Heart left ventricle (tissue), 16 donors: ENCODE measurements around the gene IRF5. TPM values are rescaled to one million over a fixed set of nuclear protein-coding genes. Genes with fewer than 3 reads are reported as not detected.

Experiments used
- ATAC-seq, 4 donors: fragments of 200-7000 bp; cut with Tn5 transposase; one replicate each; pipeline ENCODE4 v1.9.1; 2020 to 2022; ENCODE audit warnings: moderate library complexity in 4 of 4, mild to moderate bottlenecking in 3 of 4, moderate number of reproducible peaks in 1 of 4
- DNase-seq, 5 donors: peaks; one replicate each; pipeline ENCODE4 v3.0.0-alpha.2; 2020
- H3K27ac ChIP-seq, 12 donors: fragments of 200-600 bp; sonication (generic) in 4 of 12; one replicate each; pipeline versions ENCODE4 v1.5.0 to v1.8.0; 2016 to 2022; ENCODE audit warnings: mild to moderate bottlenecking in 2 of 12
- H3K27me3 ChIP-seq, 9 donors: fragments of 200-600 bp; sonication (generic) in 2 of 9; one replicate each; pipeline versions ENCODE4 v1.5.1 to v1.8.0; 2016 to 2022; ENCODE audit warnings: mild to moderate bottlenecking in 3 of 9
- H3K36me3 ChIP-seq, 9 donors: fragments of 200-600 bp; sonication (generic) in 2 of 9; one replicate each; pipeline versions ENCODE4 v1.5.0 to v1.8.0; 2018 to 2022; ENCODE audit warnings: mild to moderate bottlenecking in 2 of 9
- H3K4me1 ChIP-seq, 12 donors: fragments of 200-600 bp; sonication (generic) in 4 of 12; one replicate each; pipeline versions ENCODE4 v1.5.0 to v1.8.0; 2016 to 2022; ENCODE audit warnings: mild to moderate bottlenecking in 3 of 12
- H3K4me3 ChIP-seq, 12 donors: fragments of 200-600 bp; sonication (generic) in 4 of 12; one replicate each; pipeline versions ENCODE4 v1.5.0 to v1.8.0; 2017 to 2022; ENCODE audit warnings: mild to moderate bottlenecking in 9 of 12, moderate library complexity in 4 of 12
- H3K9me3 ChIP-seq, 12 donors: fragments of 200-600 bp; sonication (generic) in 4 of 12; one replicate each; pipeline versions ENCODE4 v1.5.0 to v1.8.0; 2016 to 2022; ENCODE audit warnings: mild to moderate bottlenecking in 1 of 12
- POLR2A ChIP-seq, 2 donors: fragments of 450-650 bp; IDR thresholded peaks; one replicate each; pipeline ENCODE4 v1.6.1; 2017; ENCODE audit warnings: antibody characterized with exemption in 2 of 2, mild to moderate bottlenecking in 2 of 2, moderate library complexity in 2 of 2
- WGBS, 4 donors: extraction: QIAGEN DNeasy Blood & Tissue Kit in 2 of 4; methylation state at CpG; one replicate each; pipeline versions ENCODE4 v1.1.5 to v1.1.7; 2013 to 2018; 5-methylcytosine and 5-hydroxymethylcytosine counted together
- intact Hi-C, 10 donors: fragments of 100-400 bp; cut with DNase I; formaldehyde crosslinking; loops; one replicate each; pipeline versions ENCODE4 v1.11.1 to v1.14.2; 2022
- polyA plus RNA-seq, 2 donors: library from polyadenylated mRNA; stranded (reverse); fragments of 200-250 nt; gene quantifications; one replicate each; pipeline ENCODE4 v1.2.3, GENCODE V29; 2013
- total RNA-seq, 9 donors: library from RNA; depleted of rRNA in 2 of 9; stranded (reverse); fragments of >200 nt in 2 of 9; fragmentation: NEBNext Ultra II Directional in 3 of 9; extraction: Animal tissue kit (Norgen Biotek cat#: 25700) in 3 of 9; gene quantifications; one replicate each; pipeline versions ENCODE4 v1.1.0 to v1.2.4, GENCODE V29; 2016 to 2023
- TF ChIP-seq, protein P1 (sequence below), 12 donors: fragments of 200-600 bp; sonication (generic) in 4 of 12; IDR thresholded peaks; one replicate each; pipeline versions ENCODE4 v1.5.0 to v1.8.0; 2018 to 2022; ENCODE audit warnings: antibody characterized with exemption in 12 of 12, mild to moderate bottlenecking in 5 of 12
- donor health status: ischemic (EF 13 %, LVEDD 7.1; RV severe dilation, severe dysfunction).
- donor health status: healthy with polysubstance abuse.
- donor health status: DM: no; HTN: yes; CAD: no.
- donor health status: DM: no; HTN: no; CAD: no.
- donor health status: ischemic (EF 25% LVEDD 6.9; RV normal size, moderate dysfunction).
- donor health status: ischemic (EF 25% LVEDD 5.7; RV mildly dilated, moderate dysfunction).
- donor health status: healthy.
- donor health status: DM: yes; HTN: yes; CAD: no.
- donor health status: ischemic (EF 35%, LVEDD 5.7; RV mildly dilated, moderate dysfunction).
- donor health status: nonischemic (EF 11% LVEDD 7.7; RV severe dilation, severe dysfunction).
- donor health status: DM: yes; HTN: yes; CAD: no.
- donor health status: PGD.
- donor health status: ischemic (EF 29% LVEDD 5.4; RV normal size, mild dysfunction).
- donor health status: nonischemic (EF 23%, LVEDD 6.1; RV moderate dilation, normal function).

The IRF5 gene
- total and polyA plus RNA-seq, 11 donors = 1.2 to 15.4 (median 1.8) TPM

- 82 to 88% (median 84%) methylated on average over 15 to 19 of the region's 19 CpGs for WGBS, 4 donors
- Histone ChIP-seq H3K36me3 (no peaks in the 10 kb centered on the region), H3K27ac (no peak overlapping the region), H3K4me1 (peaks cover 0 to 14% (median 4%) of the 10 kb centered on the region in 12 donors), H3K27me3 (peaks cover 0 to 50% (median 24%) of the 10 kb centered on the region in 9 donors), H3K9me3 (no peaks in the 10 kb centered on the region), H3K4me3 (no peak overlapping the region)
- TF ChIP-seq, protein P1, sequence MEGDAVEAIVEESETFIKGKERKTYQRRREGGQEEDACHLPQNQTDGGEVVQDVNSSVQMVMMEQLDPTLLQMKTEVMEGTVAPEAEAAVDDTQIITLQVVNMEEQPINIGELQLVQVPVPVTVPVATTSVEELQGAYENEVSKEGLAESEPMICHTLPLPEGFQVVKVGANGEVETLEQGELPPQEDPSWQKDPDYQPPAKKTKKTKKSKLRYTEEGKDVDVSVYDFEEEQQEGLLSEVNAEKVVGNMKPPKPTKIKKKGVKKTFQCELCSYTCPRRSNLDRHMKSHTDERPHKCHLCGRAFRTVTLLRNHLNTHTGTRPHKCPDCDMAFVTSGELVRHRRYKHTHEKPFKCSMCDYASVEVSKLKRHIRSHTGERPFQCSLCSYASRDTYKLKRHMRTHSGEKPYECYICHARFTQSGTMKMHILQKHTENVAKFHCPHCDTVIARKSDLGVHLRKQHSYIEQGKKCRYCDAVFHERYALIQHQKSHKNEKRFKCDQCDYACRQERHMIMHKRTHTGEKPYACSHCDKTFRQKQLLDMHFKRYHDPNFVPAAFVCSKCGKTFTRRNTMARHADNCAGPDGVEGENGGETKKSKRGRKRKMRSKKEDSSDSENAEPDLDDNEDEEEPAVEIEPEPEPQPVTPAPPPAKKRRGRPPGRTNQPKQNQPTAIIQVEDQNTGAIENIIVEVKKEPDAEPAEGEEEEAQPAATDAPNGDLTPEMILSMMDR (IDR thresholded peaks at IDR 0.05) = no peak
- no peak for TF ChIP-seq POLR2A (IDR thresholded peaks at IDR 0.05)
- intact Hi-C loops = loop anchor here in 3 of 10 donors (5.0 kb wide), 2 partner anchors 185 to 305 kb away; no protein-coding TSS in a partner anchor
- ATAC-seq (no peak), DNase-seq (peak in 1 of 5 donors; percentile 17)
These were observed 30.8 kb upstream of the IRF5 start for GRCh38 chr7:128906766-128907559.

GRCh38 chr7:128908750-128909624 lies 28.7 kb upstream of the IRF5 start:
- no peak overlapping the region for H3K27ac ChIP-seq
- no peak for ATAC-seq
- no peak for DNase-seq
- H3K9me3 ChIP-seq = no peaks in the 10 kb centered on the region
- peaks cover 3 to 52% (median 27%) of the 10 kb centered on the region in 9 donors for H3K27me3 ChIP-seq
- WGBS, 4 donors = 81 to 93% (median 91%) methylated on average over 4 to 6 of the region's 6 CpGs
- no peaks in the 10 kb centered on the region for H3K36me3 ChIP-seq
- intact Hi-C loops = loop anchor here in 4 of 10 donors (2.0 to 5.0 kb wide), 3 partner anchors 182 to 303 kb away; no protein-coding TSS in a partner anchor
- TF ChIP-seq, protein P1 (IDR thresholded peaks at IDR 0.05) = no peak
- no peak for TF ChIP-seq POLR2A (IDR thresholded peaks at IDR 0.05)
- peak overlapping the region in 1 of 12 donors; percentile 40 for H3K4me3 ChIP-seq
- H3K4me1 ChIP-seq = peaks cover 0 to 14% (median 4%) of the 10 kb centered on the region in 12 donors

DNA sequence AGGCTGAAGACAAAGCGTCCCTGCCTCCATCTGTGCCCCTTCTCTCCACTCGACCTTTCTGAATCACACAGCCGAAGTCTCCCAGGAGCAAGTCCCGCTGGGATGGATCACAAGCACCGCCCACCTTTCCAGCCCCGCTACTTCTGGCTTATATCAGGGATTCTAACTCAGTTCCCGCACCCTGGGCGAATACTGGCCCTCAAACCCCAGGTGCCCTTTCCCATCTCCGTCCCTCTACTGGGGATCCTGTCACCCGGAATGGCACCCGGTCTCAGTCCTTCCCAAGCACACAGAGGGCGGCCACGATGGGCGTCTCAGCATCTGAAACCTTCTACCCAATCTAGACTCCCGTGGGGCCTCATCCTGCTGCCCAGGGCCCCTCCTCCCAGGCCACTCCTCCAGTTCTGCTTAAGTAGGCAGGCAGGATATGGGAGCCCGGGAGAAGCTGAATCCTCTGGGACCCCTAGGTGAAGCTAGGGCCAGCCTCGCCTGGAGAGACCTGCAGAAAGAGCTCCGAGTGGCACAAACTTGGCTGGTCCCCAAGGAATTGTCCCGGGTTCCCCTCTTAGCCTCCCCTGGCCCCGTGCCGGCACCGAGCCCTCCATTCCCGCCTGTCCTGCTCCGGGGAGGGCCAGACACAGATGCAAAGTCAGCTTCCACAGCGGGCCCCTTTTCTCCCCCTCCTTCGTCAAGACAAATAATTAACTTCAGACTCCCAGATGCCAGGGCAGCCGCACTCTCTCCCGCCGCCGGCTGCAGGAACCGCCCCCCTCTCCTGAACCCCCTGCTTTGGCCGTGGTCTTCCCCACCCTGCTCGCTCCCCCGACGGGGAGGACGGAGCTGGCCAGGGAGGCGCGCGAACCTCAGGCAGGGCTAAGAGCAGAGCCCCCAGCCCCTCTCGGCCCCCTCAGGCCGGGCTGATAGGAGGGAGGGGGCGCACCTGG lies 27.8 kb upstream of the IRF5 start:
- intact Hi-C loops = loop anchor here in 4 of 10 donors (2.0 to 5.0 kb wide), 3 partner anchors 181 to 302 kb away; no protein-coding TSS in a partner anchor

More for the DNA sequence above, 27.8 kb upstream of the IRF5 start:
- Histone ChIP-seq H3K9me3 (no peaks in the 10 kb centered on the region), H3K27me3 (peaks cover 10 to 61% (median 34%) of the 10 kb centered on the region in 9 donors), H3K36me3 (no peaks in the 10 kb centered on the region), H3K4me3 (peak overlapping the region in 11 of 12 donors; percentile 14 to 46 (median 32)), H3K4me1 (peaks cover 0 to 16% (median 4%) of the 10 kb centered on the region in 12 donors), H3K27ac (no peak overlapping the region)
- DNase-seq = peak in 1 of 5 donors; percentile 38
- no peak for TF ChIP-seq POLR2A (IDR thresholded peaks at IDR 0.05)
- TF ChIP-seq, protein P1 (IDR thresholded peaks at IDR 0.05) = no peak
- 7 to 13% (median 8%) methylated on average over 34 to 42 of the region's 42 CpGs for WGBS, 4 donors
- ATAC-seq = peak in 2 of 4 donors; percentile 15 to 23
